DMS53 treated with DMSO at 0.1 percent for 48 hours (cell line): ENCODE measurements around the gene ARHGDIA.
A peak's percentile ranks its signal among the peaks of the same experiment; 100 is the strongest.
"Not testable (repeated sequence)": the region's sequence is repeated elsewhere in the genome, so short reads cannot be mapped to it uniquely, and the experiment has no call there.

Experiments used
- DNase-seq: peaks from one replicate; lab custom pipeline; 2025; ENCODE audit not compliant: unreplicated experiment; lab: John Stamatoyannopoulos, UW

Gene ARHGDIA

DNA sequence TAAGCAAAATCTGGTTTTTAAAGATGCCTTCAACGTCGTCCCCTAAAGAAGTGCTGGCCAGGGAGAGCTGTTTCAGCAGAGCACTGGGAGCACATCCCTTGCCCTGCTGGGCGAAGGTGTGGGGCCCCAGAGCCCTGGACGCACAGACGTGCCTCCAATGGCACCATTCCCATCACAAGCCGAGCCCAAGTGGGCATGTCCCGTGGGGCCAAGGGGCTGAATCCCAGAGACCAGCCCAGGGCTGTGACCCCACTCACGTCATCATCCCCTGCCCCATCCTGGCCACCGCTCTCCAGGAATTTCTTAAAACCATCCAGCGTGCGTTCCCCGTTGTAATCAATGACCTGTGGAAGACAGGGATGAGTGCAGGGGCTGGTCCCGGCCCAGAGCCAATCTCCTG is 26.2 kb downstream of the ARHGDIA start:
- DNase-seq: no peak

DNA sequence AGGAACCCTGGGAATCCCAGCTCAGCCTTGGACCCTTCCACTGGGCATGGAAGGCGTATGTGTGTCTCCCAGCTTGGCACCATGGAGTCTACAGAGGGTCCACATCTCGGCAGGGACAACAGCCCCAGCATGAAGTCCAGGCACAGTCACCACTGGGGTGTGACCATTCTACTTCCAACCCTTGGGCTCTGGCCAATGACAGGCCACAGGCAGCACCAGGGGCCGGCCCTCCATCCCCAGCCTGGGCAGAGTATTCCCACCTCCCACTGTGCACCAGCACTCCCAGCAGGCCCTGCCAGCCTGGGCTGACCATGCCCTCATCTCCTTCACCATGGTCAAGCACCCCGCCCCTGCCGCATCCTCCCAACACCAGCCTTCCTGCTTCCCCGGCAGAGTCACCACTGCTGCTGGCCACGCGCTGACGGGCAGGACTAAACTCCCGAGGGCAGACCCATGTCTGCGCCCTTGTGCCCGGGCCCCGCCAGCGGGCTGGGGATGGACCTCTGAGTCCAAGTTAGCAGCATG is 26.7 kb downstream of the ARHGDIA start:
- DNase-seq: no peak

DNA sequence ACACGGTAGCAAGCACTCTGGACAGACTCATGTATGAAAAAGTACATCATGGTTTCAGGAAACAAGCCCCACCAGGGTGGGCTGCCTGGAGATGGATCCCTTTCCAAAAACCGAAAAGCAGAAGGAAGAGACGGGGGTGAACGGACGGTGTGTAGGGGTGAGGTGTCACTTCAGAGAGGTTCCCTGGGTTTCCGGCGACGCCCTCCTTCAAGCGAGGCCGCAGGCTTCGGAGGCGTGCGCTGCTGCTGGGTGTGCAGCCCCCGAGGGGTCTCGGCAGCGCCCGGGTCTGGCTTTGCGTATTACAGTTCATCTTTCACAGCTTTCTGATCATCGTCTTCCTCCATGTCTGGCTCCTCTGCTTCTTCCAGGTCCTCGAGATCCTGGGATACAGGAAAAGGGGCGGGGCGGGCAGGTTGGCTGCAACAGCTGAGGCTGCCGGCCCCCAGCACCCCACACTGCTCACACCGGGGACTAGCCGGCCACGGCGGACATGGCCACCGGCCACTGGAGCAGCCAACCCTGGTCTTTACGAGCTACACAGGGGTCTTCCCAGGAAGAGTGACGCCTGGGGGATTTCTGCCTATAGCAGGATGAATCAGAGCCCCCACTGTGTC is 27.3 kb downstream of the ARHGDIA start:
- DNase-seq: no peak

DNA sequence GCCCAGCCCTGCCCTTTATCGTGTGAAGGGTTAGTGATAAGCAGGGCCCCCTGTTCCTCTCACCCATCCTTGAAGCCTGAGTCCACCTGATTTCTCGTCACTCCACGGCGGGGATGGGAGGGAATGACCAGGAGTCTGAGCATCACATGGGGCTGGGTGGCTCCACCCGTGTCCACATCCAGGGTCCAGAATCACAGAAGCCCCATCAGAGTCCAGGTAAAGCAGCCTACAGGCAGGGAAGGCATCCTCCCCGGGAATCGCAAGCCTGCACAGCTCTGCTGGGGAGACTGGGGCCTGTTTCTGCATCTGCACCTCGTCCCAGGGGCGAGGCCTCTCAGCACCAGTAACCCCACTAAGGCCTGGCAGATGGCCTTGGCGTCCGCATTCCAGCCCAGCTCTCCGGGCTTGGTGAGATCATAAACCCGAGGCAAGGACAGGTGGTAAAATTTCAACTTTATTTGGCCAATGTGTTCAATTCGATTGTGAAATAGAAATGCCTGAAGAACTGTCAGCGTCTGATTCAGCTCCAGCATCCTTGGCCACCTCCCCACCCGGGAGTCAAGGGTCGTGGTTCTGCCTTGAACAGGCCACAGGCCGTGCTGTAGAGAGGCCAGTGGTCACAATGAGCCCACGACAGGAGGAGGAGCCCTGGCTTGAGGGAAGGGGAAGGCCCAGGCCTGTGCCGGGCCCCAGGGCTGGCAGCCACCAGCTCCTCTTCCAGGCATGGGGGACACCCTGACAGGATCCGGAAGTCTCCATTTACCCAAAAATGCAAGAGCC is 28.2 kb downstream of the ARHGDIA start:
- DNase-seq: no peak

DNA sequence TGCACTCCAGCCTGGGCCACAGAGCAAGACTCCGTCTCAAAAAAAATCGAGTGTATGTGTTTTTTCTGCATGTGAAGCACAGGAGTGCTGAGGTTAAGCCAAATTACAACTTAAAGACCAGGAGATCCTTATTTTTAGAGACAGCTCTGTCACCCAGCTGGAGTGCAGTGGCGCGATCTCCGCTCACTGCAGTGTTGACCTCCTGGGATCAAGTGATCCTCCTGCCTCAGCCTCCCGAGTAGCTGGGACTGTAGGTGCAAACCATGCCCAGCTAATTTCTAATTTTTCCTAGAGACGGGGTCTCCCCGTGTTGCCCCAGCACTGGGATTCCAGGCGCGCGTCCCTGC is 28.8 kb downstream of the ARHGDIA start:
- no peak for DNase-seq

DNA sequence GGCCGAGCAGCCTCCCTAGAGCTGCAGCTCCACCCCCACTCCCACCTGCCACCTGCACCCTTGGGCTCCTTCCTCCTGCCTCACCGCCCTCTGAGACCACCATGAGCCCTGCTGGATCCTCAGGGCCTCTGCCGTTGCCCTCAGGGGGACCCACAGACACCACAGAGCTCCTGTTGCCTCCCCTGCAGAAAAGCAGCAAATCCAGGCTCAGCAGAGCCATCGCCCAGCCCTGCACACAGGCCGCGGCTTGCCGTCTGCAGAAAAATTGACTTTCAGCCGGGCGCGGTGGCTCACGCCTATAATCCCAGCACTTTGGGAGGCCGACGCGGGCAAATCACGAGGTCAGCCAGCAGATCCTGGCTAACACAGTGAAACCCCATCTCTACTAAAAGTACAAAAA is 29.3 kb downstream of the ARHGDIA start:
- DNase-seq: no peak

DNA sequence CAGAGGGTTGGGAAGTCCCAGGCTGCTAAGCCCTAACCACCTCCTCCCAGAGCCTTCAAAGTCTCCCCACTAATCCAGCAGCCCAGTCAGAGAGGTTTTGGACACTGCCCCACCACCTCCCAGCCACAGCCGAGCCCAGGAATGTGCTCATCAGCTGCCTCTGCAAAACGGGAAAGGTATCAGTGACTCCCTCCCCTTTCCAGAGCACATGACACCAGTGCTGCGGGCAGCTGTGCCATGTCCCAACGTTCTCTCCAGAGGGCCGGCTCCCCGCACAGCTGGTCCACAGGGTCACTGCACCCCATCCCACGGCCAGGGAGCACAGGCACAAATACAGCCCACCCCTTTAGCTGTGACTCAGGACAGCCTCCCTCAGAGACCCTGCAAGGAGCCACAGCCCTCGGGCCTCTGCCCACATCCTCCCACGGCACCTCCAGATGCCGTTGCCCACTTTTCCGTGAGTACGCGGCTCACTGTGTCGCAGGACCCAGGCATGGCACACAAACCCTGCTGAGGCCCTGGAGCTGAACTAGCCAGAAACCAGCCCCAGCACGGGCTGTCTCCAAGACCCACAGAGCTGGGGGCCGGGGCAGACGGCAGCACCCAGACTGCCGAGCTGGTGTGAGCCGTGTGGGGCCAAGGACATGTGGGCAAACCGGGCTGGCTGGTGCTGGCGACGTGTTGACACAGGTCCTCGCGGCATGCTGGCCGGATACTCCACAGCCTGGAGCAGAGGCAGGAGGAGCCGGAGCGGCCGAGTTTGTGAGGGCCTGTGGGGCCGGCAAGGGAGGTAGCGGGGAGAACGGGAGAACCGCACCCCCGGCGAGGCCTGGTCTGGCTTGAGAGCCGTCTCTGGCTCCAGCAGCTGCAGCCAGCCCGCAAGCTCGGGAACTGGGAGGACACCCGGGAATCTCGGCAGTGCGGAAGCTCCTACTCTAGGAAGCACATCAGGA is 30.0 kb downstream of the ARHGDIA start:
- no peak for DNase-seq

DNA sequence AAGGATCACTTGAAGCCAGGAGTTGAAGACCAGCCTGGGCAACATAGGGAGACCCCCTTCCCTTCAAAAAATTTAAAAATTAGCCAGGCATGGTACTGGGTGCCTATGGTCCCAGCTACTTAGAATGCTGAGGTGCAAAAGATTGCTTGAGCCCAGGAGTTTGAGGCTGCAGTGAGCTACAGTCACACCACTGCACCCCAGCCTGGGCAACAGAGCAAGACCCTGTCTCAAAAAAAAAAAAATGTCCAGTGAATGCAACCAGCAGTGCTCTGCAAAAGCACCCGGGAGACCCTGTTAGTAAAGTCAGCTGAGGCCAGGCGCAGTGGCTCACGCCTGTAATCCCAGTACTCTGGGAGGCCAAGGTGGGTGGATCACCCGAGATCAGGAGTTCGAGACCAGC is 31.1 kb downstream of the ARHGDIA start:
- not testable (repeated sequence) for DNase-seq

DNA sequence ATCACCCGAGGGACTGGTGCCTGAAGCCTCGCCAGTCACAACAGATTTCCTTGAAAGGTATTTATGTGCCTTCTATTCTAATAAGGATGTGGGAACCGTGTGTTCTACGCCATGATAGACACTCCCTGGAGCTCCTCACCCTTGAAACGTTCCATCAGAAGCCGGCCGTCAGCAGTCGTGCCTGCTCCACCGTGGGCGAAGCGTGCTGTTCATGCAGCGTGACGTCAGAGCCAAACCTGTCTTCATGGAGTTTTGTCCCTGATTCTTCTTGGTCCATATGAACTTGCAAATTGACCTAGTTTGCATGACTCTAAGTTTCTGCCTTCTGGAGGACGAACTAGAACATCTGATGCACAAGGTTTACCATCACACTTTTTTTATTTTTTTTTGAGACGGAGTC is 31.8 kb downstream of the ARHGDIA start:
- DNase-seq: no peak

DNA sequence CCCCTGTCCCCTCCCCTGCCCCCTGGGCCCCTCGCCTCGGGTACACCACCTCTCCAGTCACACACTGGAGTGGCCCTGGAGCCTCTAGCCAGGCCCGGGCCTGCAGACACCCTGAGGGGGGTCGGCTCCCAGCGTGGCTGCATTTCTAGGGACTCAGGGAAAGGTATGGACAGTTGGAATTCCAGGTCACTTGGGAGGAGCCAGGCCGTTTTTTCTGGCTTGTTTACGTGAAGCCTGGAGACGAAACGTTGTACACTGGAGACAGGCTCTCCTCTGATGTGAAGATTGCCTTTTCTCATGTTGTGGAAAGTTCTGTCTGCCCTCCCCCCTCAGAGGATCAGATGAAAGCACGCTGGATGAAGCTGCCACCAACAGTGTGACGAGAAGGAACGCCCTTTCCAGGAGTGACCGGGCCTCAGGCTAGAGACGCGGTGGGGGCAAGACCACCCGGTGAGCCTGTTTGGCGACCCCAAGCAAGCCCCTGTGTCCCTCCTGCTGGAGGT is 32.3 kb downstream of the ARHGDIA start:
- DNase-seq: no peak

DNA sequence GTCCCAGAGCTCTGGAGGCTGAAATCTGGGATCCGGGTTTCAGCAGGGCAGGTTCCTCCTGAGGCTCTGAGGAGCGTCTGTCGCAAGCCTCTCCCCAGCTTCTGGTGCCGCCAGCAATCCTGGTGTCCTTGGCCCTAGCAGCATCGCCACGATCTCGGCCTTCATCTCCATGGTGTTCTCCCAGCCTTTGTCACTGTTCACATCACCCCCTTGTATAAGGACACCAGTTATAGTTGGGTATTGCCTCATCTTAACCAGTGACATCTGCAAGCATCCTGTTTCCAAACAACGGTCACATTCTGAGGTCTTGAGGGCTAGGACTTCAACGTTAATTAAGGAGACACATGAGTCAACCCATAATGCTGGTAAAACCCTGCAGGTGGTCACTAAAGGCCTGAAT is 33.5 kb downstream of the ARHGDIA start:
- no peak for DNase-seq

DNA sequence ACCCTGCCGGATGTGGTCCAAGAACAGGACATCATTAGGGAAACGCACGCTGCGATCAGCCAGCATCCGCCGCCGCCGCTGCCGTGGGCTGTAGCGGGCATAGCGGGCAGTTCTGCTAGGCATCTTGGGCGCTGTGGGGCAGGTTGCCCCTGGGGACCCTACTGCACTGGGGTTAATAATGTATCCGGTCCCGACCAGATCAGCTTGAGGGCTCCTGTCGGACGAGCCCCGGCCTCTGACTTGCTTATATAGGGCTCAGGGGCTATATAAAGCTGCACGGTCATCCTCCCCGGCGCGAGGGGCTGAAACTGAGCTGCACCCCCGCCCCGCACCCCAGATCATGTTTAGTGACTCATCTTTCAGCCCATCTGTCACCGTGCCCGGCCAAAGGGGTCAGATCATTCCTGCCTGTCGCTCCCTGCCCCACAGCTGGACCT is 36.3 kb downstream of the ARHGDIA start, which contains the start of gene PPP1R27:
TSS of gene PPP1R27 (minus strand) at position 220 of the 437 bp plus-strand sequence. CDS start at position 123, 97 bp downstream.
- no peak for DNase-seq

DNA sequence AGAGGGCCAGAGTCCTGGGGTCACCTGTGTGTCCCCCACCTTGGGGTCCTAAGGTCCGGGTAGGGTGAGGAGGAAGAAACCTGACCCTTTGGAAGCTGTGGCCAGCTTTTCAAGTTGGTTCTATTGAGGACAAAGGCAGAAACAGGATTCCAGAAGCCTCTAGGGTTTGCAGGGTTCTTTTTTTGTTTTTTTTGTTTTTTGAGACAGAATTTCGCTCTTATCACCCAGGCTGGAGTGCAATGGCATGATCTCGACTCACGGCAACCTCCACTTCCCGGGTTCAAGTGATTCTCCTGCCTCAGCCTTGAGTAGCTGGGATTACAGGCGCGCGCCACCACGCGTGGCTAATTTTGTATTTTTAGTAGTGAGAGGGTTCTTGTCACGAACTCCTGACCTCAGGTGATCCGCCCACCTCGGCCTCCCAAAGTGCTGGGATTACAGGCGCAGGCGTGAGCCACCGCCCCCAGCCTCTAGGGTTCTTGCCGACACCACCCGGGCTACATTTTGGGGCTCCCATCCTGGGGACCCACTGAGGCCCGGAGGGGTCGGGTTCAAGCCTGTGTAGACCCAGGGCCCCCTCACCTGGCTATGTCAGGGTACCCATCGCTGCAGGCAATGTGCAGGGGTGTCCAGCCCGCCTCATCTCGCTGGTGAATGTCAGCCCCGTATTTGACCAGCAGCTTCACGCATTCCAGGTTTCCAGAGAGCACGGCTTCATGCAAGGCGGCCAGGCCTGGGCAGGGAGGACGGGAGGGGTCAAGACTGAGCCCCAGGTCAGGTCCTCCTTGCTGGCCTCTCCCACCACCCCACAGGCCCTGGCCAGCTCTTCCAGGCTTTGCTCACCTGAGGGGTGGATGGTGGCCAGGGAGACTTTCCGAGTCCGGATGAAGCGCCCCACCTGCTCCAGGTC is 37.0 kb downstream of the ARHGDIA start:
- no peak for DNase-seq

DNA sequence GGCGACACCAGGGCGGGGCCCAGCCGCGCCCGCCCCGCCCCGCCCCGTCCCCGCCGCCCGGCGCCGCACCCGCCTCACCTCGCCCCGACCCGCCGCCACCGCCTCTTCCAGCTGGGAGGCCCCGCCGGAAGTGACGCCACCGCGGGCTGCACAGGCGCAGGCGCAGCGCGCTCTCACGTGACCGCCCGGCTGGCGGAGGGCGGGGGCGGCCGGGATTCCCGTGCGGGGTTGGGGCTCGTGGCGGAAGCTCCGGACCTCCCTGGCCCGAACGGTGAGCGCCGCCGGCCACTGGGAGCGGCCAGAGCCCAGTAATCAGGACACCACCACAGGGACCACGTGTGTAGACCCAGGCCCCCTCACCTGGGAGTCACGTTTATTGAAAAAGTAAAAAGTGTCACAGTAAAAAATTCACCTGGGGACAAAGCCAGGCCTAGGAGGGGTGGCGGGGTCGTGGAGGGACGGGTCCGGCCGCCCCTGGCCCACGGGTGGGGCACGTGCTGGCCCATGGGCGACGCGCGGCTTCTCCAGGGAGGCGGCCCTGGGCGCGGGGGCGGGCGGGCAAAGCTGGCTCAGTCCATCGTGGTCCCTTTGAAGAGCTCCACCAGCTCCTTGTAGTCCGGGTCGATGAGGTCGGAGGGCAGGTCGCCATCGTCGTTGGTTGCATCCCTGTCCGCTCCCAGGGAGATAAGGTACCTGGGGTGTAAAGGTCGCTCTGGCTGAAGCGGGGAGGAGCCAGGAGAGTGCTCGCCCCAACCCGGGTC is 37.8 kb downstream of the ARHGDIA start, which contains the start of gene MCRIP1:
TSS of gene MCRIP1 (minus strand) at position 132 of the 761 bp plus-strand sequence. CDS start 8,785 bp downstream, outside the sequence.
- peak; percentile 80 for DNase-seq

DNA sequence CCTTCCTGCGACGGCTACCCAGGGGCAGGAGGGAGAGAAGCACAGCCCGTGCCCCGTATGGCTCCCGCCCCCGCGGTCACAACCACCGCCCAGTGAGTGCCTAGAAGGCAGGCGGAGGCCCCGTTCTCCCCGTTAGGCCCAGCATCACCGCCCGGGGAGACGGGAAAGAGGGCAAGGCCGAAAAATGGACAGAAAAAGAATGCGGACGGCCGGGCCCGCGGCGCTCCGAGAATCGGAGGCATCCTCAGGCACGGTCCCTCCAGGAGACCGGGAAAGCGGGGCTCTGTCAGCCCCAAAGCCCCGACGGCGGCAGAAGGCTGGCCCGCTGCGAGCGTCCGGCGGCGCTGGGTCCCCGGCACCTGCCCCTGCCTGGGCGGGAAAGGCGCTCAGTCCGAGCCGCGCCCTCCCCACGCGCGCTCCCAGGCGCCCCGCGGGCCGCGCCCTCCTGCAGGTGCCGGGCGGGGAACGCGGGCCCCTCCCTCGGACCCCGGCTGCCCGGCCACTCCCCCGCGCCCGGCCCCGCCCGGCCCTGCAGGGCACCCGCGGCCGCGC is 38.5 kb downstream of the ARHGDIA start:
- DNase-seq: no peak

DNA sequence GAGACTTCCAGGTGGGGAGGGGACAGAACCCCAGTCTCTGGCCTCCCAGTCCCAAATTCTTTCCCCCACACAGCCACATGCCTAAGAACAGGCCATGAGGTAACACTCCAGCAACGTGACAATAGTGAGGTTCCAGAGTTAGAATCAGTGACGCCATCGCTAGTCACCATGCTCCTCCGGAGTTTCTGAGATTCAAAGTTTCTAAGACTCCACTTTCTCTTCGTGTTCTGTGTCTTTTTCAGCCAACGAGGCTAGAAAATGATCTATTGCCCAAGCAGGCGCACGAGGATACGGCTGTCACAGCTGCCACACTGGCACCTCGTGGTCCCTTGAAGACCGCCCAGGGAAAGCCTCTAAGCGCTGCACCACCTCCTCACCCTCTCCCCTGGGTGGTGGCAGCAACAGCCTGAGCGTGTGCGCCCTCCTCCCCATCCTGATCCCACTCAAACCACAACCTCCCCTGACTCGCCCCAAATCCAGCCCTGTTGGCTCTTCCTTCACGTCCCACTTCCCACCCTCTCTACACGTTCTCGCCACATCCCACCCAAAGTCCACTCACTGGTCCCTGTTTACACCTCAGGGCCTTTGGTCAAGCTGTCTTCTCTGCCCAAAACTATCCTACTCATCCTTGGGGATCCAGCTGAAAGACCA is 39.1 kb downstream of the ARHGDIA start:
- DNase-seq: no peak

DNA sequence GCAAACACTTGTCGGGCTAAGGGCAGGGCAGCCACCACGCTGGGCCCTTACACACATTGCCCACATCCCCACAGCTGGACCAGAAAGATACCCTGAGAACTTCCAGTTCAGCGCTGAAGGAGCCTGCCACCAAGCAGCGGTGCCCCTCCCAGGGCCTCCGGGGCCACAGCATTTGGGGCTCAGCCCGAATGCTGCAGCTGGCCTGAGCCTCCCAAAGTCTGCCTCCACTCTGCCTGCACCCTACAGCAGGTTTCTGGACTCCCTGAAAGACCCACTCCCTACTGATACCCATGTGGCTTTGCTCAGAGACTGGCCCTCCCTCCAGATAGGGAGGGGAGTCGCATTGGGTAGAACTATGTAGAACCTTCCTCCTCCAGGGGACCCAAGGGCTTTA is 39.6 kb downstream of the ARHGDIA start:
- DNase-seq: no peak

DNA sequence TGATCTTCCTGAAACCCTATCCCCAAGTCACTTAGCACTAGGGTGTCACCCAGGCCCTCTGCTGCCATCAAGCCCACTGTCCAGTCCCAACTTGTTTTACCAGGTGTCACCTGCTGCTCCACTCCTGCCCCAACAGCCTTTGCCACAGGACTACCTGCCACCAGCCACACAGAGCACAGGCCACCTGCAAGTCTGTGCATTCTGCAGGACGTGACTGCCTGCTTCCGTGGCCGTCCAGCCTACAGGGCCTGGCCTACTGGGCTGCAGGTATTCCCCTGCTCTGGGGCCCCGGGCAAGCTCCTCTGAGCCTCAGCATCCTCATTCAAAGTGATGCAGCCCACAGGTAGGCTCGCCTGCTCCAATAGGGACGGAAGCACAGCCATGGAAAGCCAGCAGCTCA is 41.3 kb downstream of the ARHGDIA start:
- DNase-seq: no peak
